ENCODE results near the gene TNFAIP8.
A peak's percentile ranks its signal among the peaks of the same experiment; 100 is the strongest.

The TNFAIP8 gene

DNA sequence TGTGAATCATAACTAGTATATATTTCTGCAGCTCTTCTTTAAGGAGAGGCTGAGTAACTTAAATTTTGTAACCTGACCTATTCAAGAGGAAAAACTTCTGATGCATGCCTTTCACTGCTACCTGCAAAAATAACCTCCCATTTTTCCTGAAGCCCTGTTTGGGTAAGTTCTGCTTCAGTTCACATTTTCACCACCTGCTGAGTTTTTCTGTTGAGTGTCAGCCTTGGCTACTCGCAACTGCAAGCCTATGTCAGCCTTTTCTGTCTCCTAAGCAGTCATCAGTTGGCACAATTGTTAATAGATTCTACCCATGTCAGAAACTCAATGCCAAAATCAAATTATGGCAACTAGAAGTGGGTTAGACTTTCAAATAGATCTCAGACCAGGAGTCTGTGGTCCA lies 8.2 kb upstream of the TNFAIP8 start:
- TF ChIP-seq, protein P1, sequence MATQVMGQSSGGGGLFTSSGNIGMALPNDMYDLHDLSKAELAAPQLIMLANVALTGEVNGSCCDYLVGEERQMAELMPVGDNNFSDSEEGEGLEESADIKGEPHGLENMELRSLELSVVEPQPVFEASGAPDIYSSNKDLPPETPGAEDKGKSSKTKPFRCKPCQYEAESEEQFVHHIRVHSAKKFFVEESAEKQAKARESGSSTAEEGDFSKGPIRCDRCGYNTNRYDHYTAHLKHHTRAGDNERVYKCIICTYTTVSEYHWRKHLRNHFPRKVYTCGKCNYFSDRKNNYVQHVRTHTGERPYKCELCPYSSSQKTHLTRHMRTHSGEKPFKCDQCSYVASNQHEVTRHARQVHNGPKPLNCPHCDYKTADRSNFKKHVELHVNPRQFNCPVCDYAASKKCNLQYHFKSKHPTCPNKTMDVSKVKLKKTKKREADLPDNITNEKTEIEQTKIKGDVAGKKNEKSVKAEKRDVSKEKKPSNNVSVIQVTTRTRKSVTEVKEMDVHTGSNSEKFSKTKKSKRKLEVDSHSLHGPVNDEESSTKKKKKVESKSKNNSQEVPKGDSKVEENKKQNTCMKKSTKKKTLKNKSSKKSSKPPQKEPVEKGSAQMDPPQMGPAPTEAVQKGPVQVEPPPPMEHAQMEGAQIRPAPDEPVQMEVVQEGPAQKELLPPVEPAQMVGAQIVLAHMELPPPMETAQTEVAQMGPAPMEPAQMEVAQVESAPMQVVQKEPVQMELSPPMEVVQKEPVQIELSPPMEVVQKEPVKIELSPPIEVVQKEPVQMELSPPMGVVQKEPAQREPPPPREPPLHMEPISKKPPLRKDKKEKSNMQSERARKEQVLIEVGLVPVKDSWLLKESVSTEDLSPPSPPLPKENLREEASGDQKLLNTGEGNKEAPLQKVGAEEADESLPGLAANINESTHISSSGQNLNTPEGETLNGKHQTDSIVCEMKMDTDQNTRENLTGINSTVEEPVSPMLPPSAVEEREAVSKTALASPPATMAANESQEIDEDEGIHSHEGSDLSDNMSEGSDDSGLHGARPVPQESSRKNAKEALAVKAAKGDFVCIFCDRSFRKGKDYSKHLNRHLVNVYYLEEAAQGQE (IDR thresholded peaks at IDR 0.05; ENCODE audit: low read depth), result no peak
- TF ChIP-seq EP300 (IDR thresholded peaks at IDR 0.05; ENCODE audit: borderline replicate concordance) (no peak), NFIC (IDR thresholded peaks at IDR 0.05) (0 out of 2 replicates have a peak, but pooled peaks have one; percentile 12)

GRCh38 chr5:119347991-119348390 lies 7.8 kb upstream of the TNFAIP8 start:
- TF ChIP-seq EGR1 (IDR thresholded peaks at IDR 0.05) (no peak), CREB1 (IDR thresholded peaks at IDR 0.05; ENCODE audit: low read depth) (no peak)
- TF ChIP-seq, protein P2, sequence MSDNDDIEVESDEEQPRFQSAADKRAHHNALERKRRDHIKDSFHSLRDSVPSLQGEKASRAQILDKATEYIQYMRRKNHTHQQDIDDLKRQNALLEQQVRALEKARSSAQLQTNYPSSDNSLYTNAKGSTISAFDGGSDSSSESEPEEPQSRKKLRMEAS (IDR thresholded peaks at IDR 0.05), result no peak

GRCh38 chr5:119353213-119353612 lies 2.6 kb upstream of the TNFAIP8 start:
- no peak for TF ChIP-seq ZBTB7A (IDR thresholded peaks at IDR 0.05; ENCODE audit: low read depth)
- TF ChIP-seq, protein P2 (IDR thresholded peaks at IDR 0.05), result no peak
- TF ChIP-seq TEAD4 (IDR thresholded peaks at IDR 0.05), result no peak
- no peak for TF ChIP-seq NFIC (IDR thresholded peaks at IDR 0.05)
- no peak for TF ChIP-seq USF1 (IDR thresholded peaks at IDR 0.05)
- no peak for TF ChIP-seq EP300 (IDR thresholded peaks at IDR 0.05; ENCODE audit: borderline replicate concordance)
- TF ChIP-seq EGR1 (IDR thresholded peaks at IDR 0.05), result no peak
- no peak for TF ChIP-seq TAF1 (IDR thresholded peaks at IDR 0.05; ENCODE audit: low read depth)
- TF ChIP-seq CEBPB (IDR thresholded peaks at IDR 0.05), result no peak
- no peak for TF ChIP-seq FOXM1 (IDR thresholded peaks at IDR 0.05; ENCODE audit: borderline replicate concordance, low read depth)
- TF ChIP-seq, protein P1 (IDR thresholded peaks at IDR 0.05; ENCODE audit: low read depth), result no peak
- TF ChIP-seq YY1 (IDR thresholded peaks at IDR 0.05; ENCODE audit: low read depth), result no peak
- TF ChIP-seq CREB1 (IDR thresholded peaks at IDR 0.05; ENCODE audit: low read depth), result no peak
- no peak for TF ChIP-seq TCF12 (IDR thresholded peaks at IDR 0.05; ENCODE audit: low read depth)
- no peak for TF ChIP-seq RAD21 (IDR thresholded peaks at IDR 0.05; ENCODE audit: low read depth)

- TF ChIP-seq, protein P1 (IDR thresholded peaks at IDR 0.05; ENCODE audit: low read depth), result no peak
- TF ChIP-seq, protein P2 (IDR thresholded peaks at IDR 0.05), result no peak
- no peak for TF ChIP-seq RAD21 (IDR thresholded peaks at IDR 0.05; ENCODE audit: low read depth)
- TF ChIP-seq YY1 (IDR thresholded peaks at IDR 0.05; ENCODE audit: low read depth), result no peak
- no peak for TF ChIP-seq EGR1 (IDR thresholded peaks at IDR 0.05)
- TF ChIP-seq CEBPB (IDR thresholded peaks at IDR 0.05), result no peak
- no peak for TF ChIP-seq CREB1 (IDR thresholded peaks at IDR 0.05; ENCODE audit: low read depth)
- TF ChIP-seq TCF12 (IDR thresholded peaks at IDR 0.05; ENCODE audit: low read depth), result no peak
- TF ChIP-seq NFIC (IDR thresholded peaks at IDR 0.05), result no peak
- no peak for TF ChIP-seq TEAD4 (IDR thresholded peaks at IDR 0.05)
- no peak for TF ChIP-seq TAF1 (IDR thresholded peaks at IDR 0.05; ENCODE audit: low read depth)
- no peak for TF ChIP-seq ZBTB7A (IDR thresholded peaks at IDR 0.05; ENCODE audit: low read depth)
- no peak for TF ChIP-seq USF1 (IDR thresholded peaks at IDR 0.05)
- no peak for TF ChIP-seq EP300 (IDR thresholded peaks at IDR 0.05; ENCODE audit: borderline replicate concordance)
Observed at GRCh38 chr5:119353686-119354366, 2.0 kb upstream of the TNFAIP8 start.
